CD14-positive monocyte (primary cell): ENCODE results near the gene DNAI1. TPM values are rescaled to one million over a fixed set of nuclear protein-coding genes. Genes with fewer than 3 reads are reported as not detected.

ENCODE experiments used
- DNase-seq, 3 donors: peaks; one replicate each; pipeline ENCODE4 v3.0.0-alpha.2; 2011 to 2022
- H2AFZ ChIP-seq: 2 replicates; pipeline ENCODE4 v1.6.0; 2012; ENCODE audit warnings: mild to moderate bottlenecking, low read depth, low read length, inconsistent platforms; ENCODE audit not compliant: insufficient read depth, poor library complexity, severe bottlenecking
- H3K27ac ChIP-seq, 2 donors: 1 replicate in 1 of 2; 2 replicates in 1 of 2; pipeline ENCODE4 v1.5.1; 2012 to 2013; ENCODE audit warnings: low read length in 2 of 2, control low read depth in 1 of 2, inconsistent platforms in 1 of 2, low read depth in 1 of 2, mild to moderate bottlenecking in 1 of 2
- H3K27me3 ChIP-seq, 2 donors: one replicate each; pipeline versions ENCODE4 v1.6.0 to v1.6.1; 2011 to 2013; ENCODE audit warnings: low read length in 2 of 2; ENCODE audit not compliant: control insufficient read depth in 2 of 2, insufficient read depth in 2 of 2
- H3K36me3 ChIP-seq, 2 donors: replicated peaks in 1 of 2; 1 replicate in 1 of 2; 2 replicates in 1 of 2; pipeline versions ENCODE4 v1.5.1 to v1.6.1; 2012 to 2013; ENCODE audit warnings: low read length in 2 of 2, control low read depth in 1 of 2, inconsistent platforms in 1 of 2, mild to moderate bottlenecking in 1 of 2; ENCODE audit not compliant: insufficient read depth in 2 of 2, control insufficient read depth in 1 of 2
- H3K4me1 ChIP-seq, 2 donors: 1 replicate in 1 of 2; 2 replicates in 1 of 2; pipeline versions ENCODE4 v1.5.1 to v1.6.1; 2012 to 2013; ENCODE audit warnings: low read length in 2 of 2, control low read depth in 1 of 2, inconsistent platforms in 1 of 2, mild to moderate bottlenecking in 1 of 2, moderate library complexity in 1 of 2; ENCODE audit not compliant: insufficient read depth in 2 of 2, control insufficient read depth in 1 of 2
- H3K4me2 ChIP-seq: replicated peaks from 2 replicates; pipeline ENCODE3; 2012; ENCODE audit warnings: low read length, moderate library complexity, mild to moderate bottlenecking; ENCODE audit not compliant: poor library complexity, severe bottlenecking; ENCODE audit errors: extremely low read depth
- H3K4me3 ChIP-seq, 3 experiments: fragments of 200-600 bp in 1 of 3; sonication (generic) in 1 of 3; replicated peaks in 1 of 3; 1 replicate in 2 of 3; 2 replicates in 1 of 3; pipeline ENCODE4 v1.5.1; 2011 to 2013; ENCODE audit warnings: low read length in 3 of 3, mild to moderate bottlenecking in 3 of 3, control low read depth in 2 of 3, low read depth in 2 of 3, inconsistent platforms in 1 of 3, moderate library complexity in 1 of 3
- H3K79me2 ChIP-seq: 2 replicates; pipeline ENCODE4 v1.6.0; 2012; ENCODE audit warnings: mild to moderate bottlenecking, control low read depth, inconsistent platforms, low read length, moderate library complexity; ENCODE audit not compliant: insufficient read depth
- H3K9ac ChIP-seq: 2 replicates; pipeline ENCODE4 v1.6.0; 2017; ENCODE audit warnings: low read length, mild to moderate bottlenecking; ENCODE audit not compliant: insufficient read depth, poor library complexity, severe bottlenecking
- H3K9me3 ChIP-seq, 2 donors: replicated peaks in 1 of 2; 1 replicate in 1 of 2; 2 replicates in 1 of 2; pipeline versions ENCODE4 v1.5.1 to v1.6.1; 2012 to 2013; ENCODE audit warnings: low read length in 2 of 2, control low read depth in 1 of 2; ENCODE audit not compliant: control insufficient read depth in 1 of 2, insufficient read depth in 1 of 2
- H4K20me1 ChIP-seq: 2 replicates; pipeline ENCODE4 v1.6.0; 2012; ENCODE audit warnings: mild to moderate bottlenecking, low read length, control low read depth, moderate library complexity; ENCODE audit not compliant: insufficient read depth
- H3K27ac Mint-ChIP-seq, 7 donors: one replicate each; pipeline ENCODE4 v1.8.0; 2020; ENCODE audit warnings: mild to moderate bottlenecking in 7 of 7, mixed read lengths in 7 of 7, moderate library complexity in 6 of 7, inconsistent platforms in 2 of 7
- H3K27me3 Mint-ChIP-seq, 3 donors: one replicate each; pipeline ENCODE4 v1.8.0; 2021 to 2022; ENCODE audit warnings: low read depth in 3 of 3, mild to moderate bottlenecking in 3 of 3, mixed read lengths in 3 of 3, moderate library complexity in 3 of 3, inconsistent platforms in 1 of 3
- H3K36me3 Mint-ChIP-seq, 2 donors: one replicate each; pipeline ENCODE4 v1.8.0; 2020; ENCODE audit warnings: mixed read lengths in 2 of 2, inconsistent platforms in 1 of 2, mild to moderate bottlenecking in 1 of 2
- H3K4me1 Mint-ChIP-seq: one replicate; pipeline ENCODE4 v1.8.0; 2020; ENCODE audit warnings: mild to moderate bottlenecking, mixed read lengths
- H3K4me3 Mint-ChIP-seq, 2 donors: one replicate each; pipeline ENCODE4 v1.8.0; 2020; ENCODE audit warnings: mild to moderate bottlenecking in 2 of 2, mixed read lengths in 2 of 2, moderate library complexity in 1 of 2
- H3K9me3 Mint-ChIP-seq, 7 donors: one replicate each; pipeline ENCODE4 v1.8.0; 2020 to 2022; ENCODE audit warnings: mixed read lengths in 7 of 7, mild to moderate bottlenecking in 6 of 7, moderate library complexity in 6 of 7, inconsistent platforms in 2 of 7
- CTCF ChIP-seq: fragments of 200-600 bp; IDR thresholded peaks from one replicate; pipeline ENCODE4 v1.8.0; 2022; ENCODE audit warnings: antibody characterized with exemption, mild to moderate bottlenecking
- WGBS: methylation state at CpG from one replicate; pipeline ENCODE4 v1.1.5; 2013; ENCODE audit warnings: missing lambda C conversion rate; ENCODE audit not compliant: insufficient coverage; 5-methylcytosine and 5-hydroxymethylcytosine counted together
- intact Hi-C, 2 donors: fragments of 100-400 bp; cut with micrococcal nuclease; formaldehyde crosslinking; loops; one replicate each; pipeline versions ENCODE4 v1.15.0 to v1.15.1; 2023
- polyA plus RNA-seq, 3 donors: library from polyadenylated mRNA; depleted of rRNA in 1 of 3; unstranded in 2 of 3; stranded (reverse) in 1 of 3; fragments of 300-500 nt in 2 of 3; fragments of >200 nt in 1 of 3; fragmentation: Illumina TruSeq in 2 of 3; gene quantifications; 1 replicate in 2 of 3; 2 replicates in 1 of 3; pipeline ENCODE4 v1.2.3, GENCODE V29; 2012 to 2021

The DNAI1 gene
- polyA plus RNA-seq, 3 donors, result not detected

GRCh38 chr9:34501889-34502425, 43.4 kb downstream of the DNAI1 start:
- Histone ChIP-seq H3K4me2 (no peak overlapping the region), H3K79me2 (no peaks in the 10 kb centered on the region), H3K27me3 (no peaks in the 10 kb centered on the region), H3K4me1 (no peaks in the 10 kb centered on the region), H3K9ac (no peak overlapping the region), H3K27ac (no peak overlapping the region), H3K4me3 (no peak overlapping the region), H3K9me3 (no peaks in the 10 kb centered on the region), H2AFZ (no peak overlapping the region), H4K20me1 (no peaks in the 10 kb centered on the region), H3K36me3 (no peaks in the 10 kb centered on the region)
- H3K36me3 Mint-ChIP-seq, result no peaks in the 10 kb centered on the region
- H3K27me3 Mint-ChIP-seq, result peaks cover 5 to 11% (median 7%) of the 10 kb centered on the region in 3 donors
- DNase-seq, result no peak
- H3K27ac Mint-ChIP-seq, result peak overlapping the region in 1 of 7 donors; percentile 12
- no peaks in the 10 kb centered on the region for H3K9me3 Mint-ChIP-seq
- whole genome bisulfite sequencing, result 61% methylated on average over 2 of the region's 5 CpGs
- TF ChIP-seq CTCF, result no peak
- no peak overlapping the region for H3K4me3 Mint-ChIP-seq
- H3K4me1 Mint-ChIP-seq, result peaks cover 2% of the 10 kb centered on the region
- intact Hi-C loops, result loop anchor here in 1 of 2 donors (2.0 kb wide), 1 partner anchor 65 kb away; no protein-coding TSS in a partner anchor

- Mint-ChIP-seq H3K36me3 (no peaks in the 10 kb centered on the region), H3K27me3 (peaks cover 3 to 11% (median 7%) of the 10 kb centered on the region in 3 donors), H3K27ac (no peak overlapping the region), H3K4me1 (peaks cover 2% of the 10 kb centered on the region), H3K4me3 (no peak overlapping the region), H3K9me3 (no peaks in the 10 kb centered on the region)
- no peaks in the 10 kb centered on the region for H3K27me3 ChIP-seq
- H3K9ac ChIP-seq, result no peak overlapping the region
- no peaks in the 10 kb centered on the region for H3K79me2 ChIP-seq
- no peak overlapping the region for H3K4me2 ChIP-seq
- no peak for DNase-seq
- no peaks in the 10 kb centered on the region for H3K9me3 ChIP-seq
- no peak for TF ChIP-seq CTCF
- H3K4me3 ChIP-seq, result no peak overlapping the region
- WGBS, result 82% methylated on average over 9 of the region's 10 CpGs
- no peaks in the 10 kb centered on the region for H3K36me3 ChIP-seq
- no peak overlapping the region for H2AFZ ChIP-seq
- H3K4me1 ChIP-seq, result no peaks in the 10 kb centered on the region
- H3K27ac ChIP-seq, result no peak overlapping the region
- intact Hi-C loops, result no loop called here
- H4K20me1 ChIP-seq, result no peaks in the 10 kb centered on the region
Measured at GRCh38 chr9:34502471-34502870, 43.9 kb downstream of the DNAI1 start.
